Adrenal gland (tissue), 12 donors: Measurements from ENCODE around the gene SLC35G3. TPM values are rescaled to one million over a fixed set of nuclear protein-coding genes. Genes with fewer than 3 reads are reported as not detected.
"Not testable (repeated sequence)": the region's sequence is repeated elsewhere in the genome, so short reads cannot be mapped to it uniquely, and the experiment has no call there.

Source experiments
- DNase-seq, 7 donors: peaks; one replicate each; pipeline ENCODE4 v3.0.0-alpha.2; 2019 to 2020
- H3K27ac ChIP-seq, 5 donors: fragments of 200-600 bp; sonication (generic) in 4 of 5; 1 replicate in 3 of 5; 2 replicates in 2 of 5; pipeline versions ENCODE4 v1.5.1 to v1.8.0; 2016 to 2020; ENCODE audit warnings: mild to moderate bottlenecking in 1 of 5
- H3K27me3 ChIP-seq: fragments of 200-600 bp; 2 replicates; pipeline ENCODE4 v1.8.0; 2021
- H3K36me3 ChIP-seq, 2 donors: fragments of 200-600 bp; replicated peaks in 1 of 2; 1 replicate in 1 of 2; 2 replicates in 1 of 2; pipeline versions ENCODE4 v1.5.1 to v1.8.0; 2018 to 2022
- H3K4me1 ChIP-seq, 2 donors: fragments of 200-600 bp; replicated peaks in 1 of 2; 1 replicate in 1 of 2; 2 replicates in 1 of 2; pipeline versions ENCODE4 v1.5.1 to v1.8.0; 2018 to 2021
- H3K4me3 ChIP-seq, 4 donors: fragments of 200-600 bp; sonication (generic) in 3 of 4; one replicate each; pipeline ENCODE4 v1.5.1; 2016 to 2018
- H3K9me3 ChIP-seq, 3 donors: fragments of 200-600 bp; sonication (generic) in 1 of 3; replicated peaks in 1 of 3; 1 replicate in 2 of 3; 2 replicates in 1 of 3; pipeline versions ENCODE4 v1.5.1 to v1.8.0; 2016 to 2021
- CTCF ChIP-seq, 6 experiments: fragments of 450-650 bp in 4 of 6; fragments of 200-600 bp in 2 of 6; sonication (generic) in 1 of 6; IDR thresholded peaks; 1 replicate in 5 of 6; 2 replicates in 1 of 6; pipeline versions ENCODE4 v1.5.1 to v1.8.0; 2016 to 2021; ENCODE audit warnings: antibody characterized with exemption in 6 of 6, mild to moderate bottlenecking in 2 of 6, moderate library complexity in 1 of 6
- POLR2A ChIP-seq, 2 donors: fragments of 450-650 bp; IDR thresholded peaks; one replicate each; pipeline ENCODE4 v1.6.1; 2017; ENCODE audit warnings: antibody characterized with exemption in 2 of 2, mild to moderate bottlenecking in 2 of 2, moderate library complexity in 1 of 2
- WGBS, 4 donors: extraction: QIAGEN DNeasy Blood & Tissue Kit in 2 of 4; methylation state at CpG; one replicate each; pipeline versions ENCODE4 v1.1.5 to v1.1.7; 2013 to 2017; 5-methylcytosine and 5-hydroxymethylcytosine counted together
- intact Hi-C, 2 donors: fragments of 100-400 bp; cut with DNase I; formaldehyde crosslinking; loops; one replicate each; pipeline versions ENCODE4 v1.14.1 to v1.15.0; 2022 to 2023
- polyA plus RNA-seq, 3 donors: library from polyadenylated mRNA; stranded (reverse); fragments of 200-250 nt in 2 of 3; fragments of 350-450 nt in 1 of 3; fragmentation: Illumina TruSeq in 1 of 3; extraction: RNeasy Lipid Tissue Mini Kit (QIAGEN cat#74804) in 1 of 3; gene quantifications; one replicate each; pipeline ENCODE4 v1.2.3, GENCODE V29; 2013 to 2014
- total RNA-seq, 9 donors: library from RNA; depleted of rRNA in 4 of 9; stranded (reverse); fragments of >200 nt in 4 of 9; fragments of 120-200 nt in 1 of 9; fragmentation: NEBNext Ultra II Directional in 1 of 9; extraction: Animal tissue kit (Norgen Biotek cat#: 25700) in 1 of 9; gene quantifications; one replicate each; pipeline versions ENCODE4 v1.1.0 to v1.2.4, GENCODE V29; 2013 to 2023
- donor health status: healthy with polysubstance abuse.
- donor health status: Bipolar disorder and iron deficiency.
- donor health status: DM: yes; HTN: yes; CAD: no.
- donor health status: DM: no; HTN: no; CAD: no.
- donor health status: DM: no; HTN: no; CAD: no.
- donor health status: DM: yes; HTN: yes; CAD: no.

The SLC35G3 gene
- total and polyA plus RNA-seq, 12 donors, result not detected

GRCh38 chr17:35236821-35237220 lies 42.6 kb upstream of the SLC35G3 start:
- no peak overlapping the region for H3K27ac ChIP-seq
- intact Hi-C loops, result no loop called here
- H3K9me3 ChIP-seq, result no peaks in the 10 kb centered on the region
- 61 to 81% (median 71%) methylated on average over 5 of the region's 5 CpGs for WGBS, 4 donors
- TF ChIP-seq POLR2A (IDR thresholded peaks at IDR 0.05) (no peak), CTCF (IDR thresholded peaks at IDR 0.05) (no peak)
- peaks cover 3 to 6% of the 10 kb centered on the region in 2 donors for H3K4me1 ChIP-seq
- DNase-seq, result no peak
- no peaks in the 10 kb centered on the region for H3K36me3 ChIP-seq
- no peak overlapping the region for H3K4me3 ChIP-seq
- no peaks in the 10 kb centered on the region for H3K27me3 ChIP-seq

GRCh38 chr17:35235917-35236316 lies 41.7 kb upstream of the SLC35G3 start:
- intact Hi-C loops, result no loop called here
- 40 to 81% (median 59%) methylated on average over 2 of the region's 2 CpGs for WGBS, 4 donors
- H3K27ac ChIP-seq, result no peak overlapping the region
- H3K36me3 ChIP-seq, result no peaks in the 10 kb centered on the region
- no peaks in the 10 kb centered on the region for H3K9me3 ChIP-seq
- DNase-seq, result no peak
- H3K4me1 ChIP-seq, result no peaks in the 10 kb centered on the region
- H3K4me3 ChIP-seq, result no peak overlapping the region
- TF ChIP-seq CTCF (IDR thresholded peaks at IDR 0.05), result no peak
- no peak for TF ChIP-seq POLR2A (IDR thresholded peaks at IDR 0.05)
- H3K27me3 ChIP-seq, result no peaks in the 10 kb centered on the region

GRCh38 chr17:35235289-35235688 lies 41.1 kb upstream of the SLC35G3 start:
- Histone ChIP-seq H3K36me3 (no peaks in the 10 kb centered on the region), H3K4me1 (no peaks in the 10 kb centered on the region), H3K9me3 (no peaks in the 10 kb centered on the region), H3K27ac (no peak overlapping the region), H3K4me3 (no peak overlapping the region), H3K27me3 (no peaks in the 10 kb centered on the region)
- 81 to 89% (median 84%) methylated on average over 3 of the region's 3 CpGs for WGBS, 4 donors
- intact Hi-C loops, result no loop called here
- TF ChIP-seq POLR2A (IDR thresholded peaks at IDR 0.05) (no peak), CTCF (IDR thresholded peaks at IDR 0.05) (no peak)
- no peak for DNase-seq

GRCh38 chr17:35234315-35234714 lies 40.1 kb upstream of the SLC35G3 start:
- H3K27me3 ChIP-seq, DNase-seq, H3K36me3 ChIP-seq, intact Hi-C loops, H3K9me3 ChIP-seq, H3K27ac ChIP-seq, H3K4me1 ChIP-seq, H3K4me3 ChIP-seq: not testable (repeated sequence)
- WGBS, 4 donors, result 62 to 82% (median 70%) methylated on average over 4 of the region's 4 CpGs

GRCh38 chr17:35229638-35230037 lies 35.4 kb upstream of the SLC35G3 start:
- H3K4me1 ChIP-seq, result no peaks in the 10 kb centered on the region
- H3K36me3 ChIP-seq, result no peaks in the 10 kb centered on the region
- TF ChIP-seq POLR2A (IDR thresholded peaks at IDR 0.05), result no peak
- no peak for TF ChIP-seq CTCF (IDR thresholded peaks at IDR 0.05)
- H3K27ac ChIP-seq, result no peak overlapping the region
- no peaks in the 10 kb centered on the region for H3K27me3 ChIP-seq
- no peak overlapping the region for H3K4me3 ChIP-seq
- WGBS, 4 donors, result 61 to 80% (median 74%) methylated on average over 1 of the region's 1 CpG
- DNase-seq, result no peak
- peaks cover 0 to 4% (median 0%) of the 10 kb centered on the region in 3 donors for H3K9me3 ChIP-seq
- intact Hi-C loops, result no loop called here
